T-helper 17 cell (primary cell): Measurements from ENCODE around the gene JPH2. TPM values are rescaled to one million over a fixed set of nuclear protein-coding genes. Genes with fewer than 3 reads are reported as not detected.
"Not testable (repeated sequence)": the region's sequence is repeated elsewhere in the genome, so short reads cannot be mapped to it uniquely, and the experiment has no call there.

Source experiments
- ATAC-seq: fragments of 150-1000 bp; cut with Tn5 transposase; 2 replicates; pipeline ENCODE4 v1.10.0; 2021; ENCODE audit warnings: mild to moderate bottlenecking, moderate library complexity
- DNase-seq, 3 donors: peaks; one replicate each; pipeline versions ENCODE4 v3.0.0 to v3.0.0-alpha.2; 2020 to 2021
- H3K9me3 ChIP-seq: one replicate; pipeline ENCODE4 v1.7.0; 2013; ENCODE audit warnings: low read length, mild to moderate bottlenecking; ENCODE audit not compliant: control insufficient read depth, poor library complexity, severe bottlenecking
- H3K27ac Mint-ChIP-seq: one replicate; pipeline ENCODE4 v1.8.0; 2022; ENCODE audit warnings: mild to moderate bottlenecking, moderate library complexity, mixed read lengths
- H3K27me3 Mint-ChIP-seq: one replicate; pipeline ENCODE4 v1.8.0; 2022; ENCODE audit warnings: mixed read lengths
- H3K36me3 Mint-ChIP-seq: one replicate; pipeline ENCODE4 v1.8.0; 2022; ENCODE audit warnings: low read depth, mixed read lengths
- H3K4me1 Mint-ChIP-seq: one replicate; pipeline ENCODE4 v1.8.0; 2022; ENCODE audit warnings: mild to moderate bottlenecking, mixed read lengths
- H3K4me3 Mint-ChIP-seq: one replicate; pipeline ENCODE4 v1.8.0; 2022; ENCODE audit warnings: mild to moderate bottlenecking, moderate library complexity, mixed read lengths
- total RNA-seq, 4 donors: library from RNA in 2 of 4; stranded (reverse) in 2 of 4; gene quantifications; one replicate each; pipeline ENCODE4 v1.2.3 and lab custom pipeline; 2022 to 2026

The JPH2 gene
- total RNA-seq, 2 donors from 2014 or later = not detected

- not testable (repeated sequence) for H3K9me3 ChIP-seq, H3K27ac Mint-ChIP-seq, H3K4me3 Mint-ChIP-seq
- Mint-ChIP-seq H3K27me3 (peaks cover 42% of the 10 kb centered on the region), H3K4me1 (peaks cover 19% of the 10 kb centered on the region), H3K36me3 (peaks cover 11% of the 10 kb centered on the region)
- ATAC-seq = peak; percentile 65
- DNase-seq = peak in 1 of 3 donors; percentile 27
These were observed 3.3 kb upstream of the JPH2 start for GRCh38 chr20:44190197-44190852.

GRCh38 chr20:44188752-44189151 lies 1.8 kb upstream of the JPH2 start:
- peaks cover 11% of the 10 kb centered on the region for H3K36me3 Mint-ChIP-seq
- H3K9me3 ChIP-seq = no peaks in the 10 kb centered on the region
- peak overlapping the region; percentile 47 for H3K27ac Mint-ChIP-seq
- no peak for ATAC-seq
- H3K27me3 Mint-ChIP-seq = peaks cover 56% of the 10 kb centered on the region
- DNase-seq = no peak
- no peak overlapping the region for H3K4me3 Mint-ChIP-seq
- H3K4me1 Mint-ChIP-seq = peaks cover 18% of the 10 kb centered on the region

GRCh38 chr20:44187772-44188709 lies 1.1 kb upstream of the JPH2 start:
- peak overlapping the region; percentile 47 for H3K27ac Mint-ChIP-seq
- no peaks in the 10 kb centered on the region for H3K9me3 ChIP-seq
- no peak for DNase-seq
- peaks cover 14% of the 10 kb centered on the region for H3K4me1 Mint-ChIP-seq
- H3K27me3 Mint-ChIP-seq = peaks cover 63% of the 10 kb centered on the region
- ATAC-seq = peak; percentile 32
- peaks cover 11% of the 10 kb centered on the region for H3K36me3 Mint-ChIP-seq
- no peak overlapping the region for H3K4me3 Mint-ChIP-seq

- no peak overlapping the region for H3K4me3 Mint-ChIP-seq
- no peak for DNase-seq
- no peak overlapping the region for H3K27ac Mint-ChIP-seq
- no peaks in the 10 kb centered on the region for H3K9me3 ChIP-seq
- H3K27me3 Mint-ChIP-seq = peaks cover 77% of the 10 kb centered on the region
- peaks cover 12% of the 10 kb centered on the region for H3K4me1 Mint-ChIP-seq
- ATAC-seq = no peak
- H3K36me3 Mint-ChIP-seq = peaks cover 16% of the 10 kb centered on the region
These were observed 324 bp downstream of the JPH2 start for GRCh38 chr20:44186674-44187053.

- H3K9me3 ChIP-seq = no peaks in the 10 kb centered on the region
- Mint-ChIP-seq H3K27me3 (peaks cover 81% of the 10 kb centered on the region), H3K27ac (no peak overlapping the region), H3K36me3 (peaks cover 16% of the 10 kb centered on the region), H3K4me1 (peaks cover 12% of the 10 kb centered on the region), H3K4me3 (no peak overlapping the region)
- ATAC-seq = no peak
- no peak for DNase-seq
These were observed 787 bp downstream of the JPH2 start for GRCh38 chr20:44186201-44186600.

- DNase-seq (no peak), ATAC-seq (no peak)
- Mint-ChIP-seq H3K36me3 (peaks cover 16% of the 10 kb centered on the region), H3K27me3 (peaks cover 84% of the 10 kb centered on the region), H3K4me1 (peaks cover 12% of the 10 kb centered on the region), H3K4me3 (no peak overlapping the region), H3K27ac (no peak overlapping the region)
- H3K9me3 ChIP-seq = no peaks in the 10 kb centered on the region
These were observed 1.4 kb downstream of the JPH2 start for GRCh38 chr20:44185574-44185973.

GRCh38 chr20:44183282-44183681 lies 3.7 kb downstream of the JPH2 start:
- H3K4me3 Mint-ChIP-seq = no peak overlapping the region
- no peak for ATAC-seq
- no peaks in the 10 kb centered on the region for H3K9me3 ChIP-seq
- peaks cover 75% of the 10 kb centered on the region for H3K27me3 Mint-ChIP-seq
- no peak for DNase-seq
- H3K27ac Mint-ChIP-seq = no peak overlapping the region
- peaks cover 10% of the 10 kb centered on the region for H3K4me1 Mint-ChIP-seq
- peaks cover 14% of the 10 kb centered on the region for H3K36me3 Mint-ChIP-seq

GRCh38 chr20:44182863-44183262 lies 4.1 kb downstream of the JPH2 start:
- ATAC-seq = no peak
- Mint-ChIP-seq H3K4me3 (no peak overlapping the region), H3K36me3 (peaks cover 12% of the 10 kb centered on the region), H3K4me1 (peaks cover 6% of the 10 kb centered on the region), H3K27ac (no peak overlapping the region), H3K27me3 (peaks cover 75% of the 10 kb centered on the region)
- DNase-seq = no peak
- H3K9me3 ChIP-seq = no peaks in the 10 kb centered on the region

- H3K4me1 Mint-ChIP-seq = peaks cover 1% of the 10 kb centered on the region
- H3K4me3 Mint-ChIP-seq = no peak overlapping the region
- no peak for DNase-seq
- ATAC-seq = no peak
- no peak overlapping the region for H3K27ac Mint-ChIP-seq
- H3K9me3 ChIP-seq = no peaks in the 10 kb centered on the region
- peaks cover 75% of the 10 kb centered on the region for H3K27me3 Mint-ChIP-seq
- H3K36me3 Mint-ChIP-seq = peaks cover 10% of the 10 kb centered on the region
These were observed 4.7 kb downstream of the JPH2 start for GRCh38 chr20:44182135-44182765.

GRCh38 chr20:44181611-44182010 lies 5.4 kb downstream of the JPH2 start:
- no peak for DNase-seq
- ATAC-seq = no peak
- no peak overlapping the region for H3K4me3 Mint-ChIP-seq
- H3K9me3 ChIP-seq = no peaks in the 10 kb centered on the region
- no peaks in the 10 kb centered on the region for H3K4me1 Mint-ChIP-seq
- H3K27ac Mint-ChIP-seq = no peak overlapping the region
- peaks cover 75% of the 10 kb centered on the region for H3K27me3 Mint-ChIP-seq
- H3K36me3 Mint-ChIP-seq = peaks cover 10% of the 10 kb centered on the region

- ATAC-seq (no peak), DNase-seq (no peak)
- no peaks in the 10 kb centered on the region for H3K4me1 Mint-ChIP-seq
- H3K36me3 Mint-ChIP-seq = peaks cover 12% of the 10 kb centered on the region
- H3K9me3 ChIP-seq = no peaks in the 10 kb centered on the region
- H3K27me3 Mint-ChIP-seq = peaks cover 72% of the 10 kb centered on the region
- no peak overlapping the region for H3K4me3 Mint-ChIP-seq
- no peak overlapping the region for H3K27ac Mint-ChIP-seq
These were observed 6.2 kb downstream of the JPH2 start for GRCh38 chr20:44180814-44181213.

GRCh38 chr20:44176833-44177534 lies 10.0 kb downstream of the JPH2 start:
- no peak overlapping the region for H3K27ac Mint-ChIP-seq
- H3K9me3 ChIP-seq = no peaks in the 10 kb centered on the region
- H3K27me3 Mint-ChIP-seq = peaks cover 68% of the 10 kb centered on the region
- H3K4me1 Mint-ChIP-seq = peaks cover 4% of the 10 kb centered on the region
- no peak overlapping the region for H3K4me3 Mint-ChIP-seq
- DNase-seq = no peak
- ATAC-seq = no peak
- H3K36me3 Mint-ChIP-seq = peaks cover 2% of the 10 kb centered on the region
